ENCODE data around the gene ADAMTSL5. TPM values are rescaled to one million over a fixed set of nuclear protein-coding genes. Genes with fewer than 3 reads are reported as not detected.
A peak's percentile ranks its signal among the peaks of the same experiment; 100 is the strongest.

Gene ADAMTSL5
- total and polyA plus RNA-seq, 2 of the 13 experiments (the other 11 are each of a cell fraction or from before 2014, with no cell fraction given), result 0.60 to 2.7 TPM

- Histone ChIP-seq H3K9ac (ENCODE audit: insufficient read depth, low read depth, low read length) (no peak overlapping the region), H4K20me1 (ENCODE audit: insufficient read depth, low read length) (no peaks in the 10 kb centered on the region), H3K4me3 (replicated peaks in 1 of 3; ENCODE audit: insufficient read depth in 1 of 3, low read depth in 2 of 3, low read length in 3 of 3) (no peak overlapping the region), H3K36me3 (replicated peaks in 1 of 2; ENCODE audit: control insufficient read depth in 1 of 2, insufficient read depth in 2 of 2, low read length in 2 of 2) (no peaks in the 10 kb centered on the region), H2AFZ (ENCODE audit: low read length) (no peak overlapping the region), H3K4me2 (ENCODE audit: low read depth, low read length) (no peak overlapping the region), H3K9me3 (ENCODE audit: low read length) (no peaks in the 10 kb centered on the region), H3K79me2 (ENCODE audit: insufficient read depth, low read length) (no peaks in the 10 kb centered on the region), H3K27me3 (ENCODE audit: control insufficient read depth in 1 of 2, insufficient read depth in 2 of 2, low read length in 2 of 2) (peaks cover 24 to 53% of the 10 kb centered on the region in 2 experiments), H3K27ac (ENCODE audit: extremely low read length, insufficient read depth, low read length) (no peak overlapping the region), H3K4me1 (ENCODE audit: insufficient read depth, low read length) (peaks cover 8% of the 10 kb centered on the region)
- 37% methylated on average over 11 of the region's 27 CpGs for WGBS (ENCODE audit: low lambda C conversion rate)
- peak; percentile 17; the same call in 2 of the 3 replicates for ATAC-seq
- no TSS peak for BruUV-seq (replicated peaks)
- CTCF ChIA-PET (ENCODE audit: low intra/inter-chr PET ratio, low total read pairs), result no interaction called here
- DNase-seq (ENCODE audit: low spot score), result no peak
- FAIRE-seq, result no peak
- TF ChIP-seq NPAS2 (CRISPR knock-in tag; IDR thresholded peaks at IDR 0.05; ENCODE audit: borderline replicate concordance), result no peak
- no peak for TF ChIP-seq SMARCE1 (IDR thresholded peaks at IDR 0.05; ENCODE audit: borderline replicate concordance)
- TF ChIP-seq ZSCAN25 (CRISPR knock-in tag; IDR thresholded peaks at IDR 0.05), result no peak
- TF ChIP-seq ZNF235 (CRISPR knock-in tag; IDR thresholded peaks at IDR 0.05; ENCODE audit: borderline replicate concordance), result no peak
- TF ChIP-seq SP140L (CRISPR knock-in tag; IDR thresholded peaks at IDR 0.05; ENCODE audit: borderline replicate concordance), result no peak
- no peak for TF ChIP-seq TBP (CRISPR knock-in tag; IDR thresholded peaks at IDR 0.05)
- TF ChIP-seq PCBP1 (IDR thresholded peaks at IDR 0.05; ENCODE audit: borderline replicate concordance, low read depth, low read length), result 0 out of 2 replicates have a peak, but pooled peaks have one; percentile 6
- POLR2A ChIA-PET, result no interaction called here
- in situ Hi-C loops (cut with HindIII; ENCODE audit: extremely low pct_ligation_motif_present, low pct_unique_long_range_greater_than_20kb) (no loop called here), intact Hi-C loops (cut with micrococcal nuclease; ENCODE audit: unreplicated experiment) (no loop called here)
Observed at GRCh38 chr19:1527650-1528309, 15.0 kb upstream of the ADAMTSL5 start.

GRCh38 chr19:1526979-1527649 is 14.3 kb upstream of the ADAMTSL5 start:
- no TSS peak for BruUV-seq (replicated peaks)
- no peaks in the 10 kb centered on the region for H3K9me3 ChIP-seq (ENCODE audit: low read length)
- no peak overlapping the region for H3K27ac ChIP-seq (ENCODE audit: extremely low read length, insufficient read depth, low read length)
- TF ChIP-seq ZNF770 (CRISPR knock-in tag; IDR thresholded peaks at IDR 0.05) (peak; percentile 73; the same call in 1 of the 2 replicates), CEBPB (IDR thresholded peaks at IDR 0.05; ENCODE audit: borderline replicate concordance, low read depth, low read length) (peak; percentile 46; the same call in 1 of the 2 replicates), NBN (conservative IDR thresholded peaks at IDR 0.05) (no peak), ZKSCAN5 (CRISPR knock-in tag; IDR thresholded peaks at IDR 0.05) (no peak)
- no peaks in the 10 kb centered on the region for H3K36me3 ChIP-seq (replicated peaks in 1 of 2; ENCODE audit: control insufficient read depth in 1 of 2, insufficient read depth in 2 of 2, low read length in 2 of 2)
- H3K9ac ChIP-seq (ENCODE audit: insufficient read depth, low read depth, low read length), result no peak overlapping the region
- no peak for FAIRE-seq
- intact Hi-C loops (cut with micrococcal nuclease; ENCODE audit: unreplicated experiment) (no loop called here), in situ Hi-C loops (cut with HindIII; ENCODE audit: extremely low pct_ligation_motif_present, low pct_unique_long_range_greater_than_20kb) (no loop called here)
- no peak overlapping the region for H3K4me3 ChIP-seq (replicated peaks in 1 of 3; ENCODE audit: insufficient read depth in 1 of 3, low read depth in 2 of 3, low read length in 3 of 3)
- ChIA-PET CTCF (ENCODE audit: low intra/inter-chr PET ratio, low total read pairs) (no interaction called here), POLR2A (no interaction called here)
- no peak for ATAC-seq
- H3K27me3 ChIP-seq (ENCODE audit: control insufficient read depth in 1 of 2, insufficient read depth in 2 of 2, low read length in 2 of 2), result peaks cover 27 to 58% of the 10 kb centered on the region in 2 experiments
- no peaks in the 10 kb centered on the region for H3K79me2 ChIP-seq (ENCODE audit: insufficient read depth, low read length)
- WGBS (ENCODE audit: low lambda C conversion rate), result 30% methylated on average over 18 of the region's 18 CpGs
- no peak overlapping the region for H2AFZ ChIP-seq (ENCODE audit: low read length)
- no peak for DNase-seq (ENCODE audit: low spot score)
- no peaks in the 10 kb centered on the region for H4K20me1 ChIP-seq (ENCODE audit: insufficient read depth, low read length)
- peaks cover 14% of the 10 kb centered on the region for H3K4me1 ChIP-seq (ENCODE audit: insufficient read depth, low read length)
- no peak overlapping the region for H3K4me2 ChIP-seq (ENCODE audit: low read depth, low read length)

Data from HepG2 (cell line).